HepG2 (cell line): ENCODE measurements around the gene TBC1D19. TPM values are rescaled to one million over a fixed set of nuclear protein-coding genes. Genes with fewer than 3 reads are reported as not detected.

Source experiments
- ATAC-seq: fragments of 200-7000 bp; cut with Tn5 transposase; 3 replicates; pipeline ENCODE4 v1.9.1; 2020; ENCODE audit warnings: mild to moderate bottlenecking, moderate library complexity
- BruUV-seq: library from RNA; stranded (reverse); fragments of 400-500 nt; replicated peaks from 2 replicates; lab custom pipeline; 2021; lab: Mats Ljungman, UMichigan
- CTCF ChIA-PET: fragments of 300-600 bp; formaldehyde crosslinking; extraction: SDS; loops from one replicate; lab custom pipeline; 2021; ENCODE audit warnings: low total read pairs, inconsistent platforms, low intra/inter-chr PET ratio; lab: Yijun Ruan, JAX
- POLR2A ChIA-PET: fragments of 350-600 bp; sonication (Branson Sonifier 250); formaldehyde crosslinking; loops from one replicate; lab custom pipeline; 2020; ENCODE audit warnings: antibody characterized with exemption, inconsistent platforms; lab: Yijun Ruan, JAX
- DNase-seq: peaks from one replicate; pipeline ENCODE4 v3.0.0-alpha.2; 2015; ENCODE audit warnings: low spot score
- FAIRE-seq: peaks from 3 replicates; lab custom pipeline; 2011; peaks lifted over from hg19 to GRCh38; lab: Jason Lieb, UNC
- H2AFZ ChIP-seq: one replicate; pipeline ENCODE4 v1.6.1; 2011; ENCODE audit warnings: low read length, inconsistent platforms
- H3K27ac ChIP-seq: fragments of 300-600 bp; 3 replicates; pipeline ENCODE4 v1.8.0; 2011; ENCODE audit warnings: mixed run types, mild to moderate bottlenecking, mixed read lengths, low read length, inconsistent platforms; ENCODE audit not compliant: insufficient read depth; ENCODE audit errors: extremely low read length
- H3K27me3 ChIP-seq, 2 experiments: fragments of 200-600 bp in 1 of 2; 2 replicates in 1 of 2; 3 replicates in 1 of 2; pipeline versions ENCODE4 v1.6.0 to v1.8.0; 2011; ENCODE audit warnings: low read length in 2 of 2, mild to moderate bottlenecking in 2 of 2, moderate library complexity in 2 of 2, inconsistent platforms in 1 of 2; ENCODE audit not compliant: insufficient read depth in 2 of 2, control insufficient read depth in 1 of 2
- H3K36me3 ChIP-seq, 2 experiments: fragments of 200-600 bp in 1 of 2; replicated peaks in 1 of 2; 2 replicates in 1 of 2; 3 replicates in 1 of 2; pipeline versions ENCODE4 v1.5.1 to v1.8.0; 2011; ENCODE audit warnings: low read length in 2 of 2, inconsistent platforms in 1 of 2; ENCODE audit not compliant: insufficient read depth in 2 of 2, control insufficient read depth in 1 of 2
- H3K4me1 ChIP-seq: 2 replicates; pipeline ENCODE4 v1.5.1; 2012; ENCODE audit warnings: low read length, inconsistent platforms; ENCODE audit not compliant: insufficient read depth
- H3K4me2 ChIP-seq: 2 replicates; pipeline ENCODE4 v1.6.0; 2011; ENCODE audit warnings: low read depth, low read length, inconsistent platforms
- H3K4me3 ChIP-seq, 3 experiments: fragments of 200-600 bp in 1 of 3; sonication (generic), shearing (Covaris generic) in 1 of 3; replicated peaks in 1 of 3; 2 replicates each; pipeline ENCODE4 v1.5.1; 2011 to 2016; ENCODE audit warnings: low read length in 3 of 3, inconsistent platforms in 2 of 3, low read depth in 2 of 3, mild to moderate bottlenecking in 2 of 3, control low read depth in 1 of 3, mixed read lengths in 1 of 3; ENCODE audit not compliant: insufficient read depth in 1 of 3
- H3K79me2 ChIP-seq: one replicate; pipeline ENCODE4 v1.6.1; 2011; ENCODE audit warnings: low read length, inconsistent platforms; ENCODE audit not compliant: insufficient read depth
- H3K9ac ChIP-seq: 2 replicates; pipeline ENCODE4 v1.6.0; 2011; ENCODE audit warnings: mild to moderate bottlenecking, low read depth, low read length, inconsistent platforms; ENCODE audit not compliant: insufficient read depth
- H3K9me3 ChIP-seq: 2 replicates; pipeline ENCODE4 v1.5.1; 2012; ENCODE audit warnings: mild to moderate bottlenecking, low read length
- H4K20me1 ChIP-seq: 2 replicates; pipeline ENCODE4 v1.6.0; 2011; ENCODE audit warnings: inconsistent platforms, mild to moderate bottlenecking, low read length, moderate library complexity; ENCODE audit not compliant: insufficient read depth
- ARID2 ChIP-seq: sonication (generic); formaldehyde crosslinking; IDR thresholded peaks from 2 replicates; pipeline ENCODE4 v1.8.1; 2022; ENCODE audit warnings: mild to moderate bottlenecking, missing genetic modification reagents, borderline replicate concordance
- EZH2 ChIP-seq: conservative IDR thresholded peaks from 2 replicates; pipeline ENCODE4 v1.6.1; 2012; ENCODE audit warnings: mild to moderate bottlenecking, low read depth, low read length, moderate library complexity
- FOXC1 ChIP-seq: sonication (generic); formaldehyde crosslinking; IDR thresholded peaks from 2 replicates; pipeline ENCODE4 v1.8.0; 2022; ENCODE audit warnings: mild to moderate bottlenecking, missing genetic modification reagents, borderline replicate concordance
- GPN1 ChIP-seq: sonication (generic); formaldehyde crosslinking; IDR thresholded peaks from 2 replicates; pipeline ENCODE4 v1.5.1; 2020; ENCODE audit warnings: missing genetic modification reagents, borderline replicate concordance
- MEIS2 ChIP-seq: sonication (generic); formaldehyde crosslinking; IDR thresholded peaks from 2 replicates; pipeline ENCODE4 v1.9.0; 2021; ENCODE audit warnings: mild to moderate bottlenecking, missing genetic modification reagents
- NR2F1 ChIP-seq, 2 experiments: fragments of 450-650 bp in 1 of 2; formaldehyde crosslinking in 1 of 2; IDR thresholded peaks; 2 replicates each; pipeline versions ENCODE4 v1.5.0 to v1.6.1; 2016 to 2020; ENCODE audit warnings: mild to moderate bottlenecking in 1 of 2, missing compliant biosample characterization in 1 of 2, missing genetic modification reagents in 1 of 2, moderate library complexity in 1 of 2
- PCBP1 ChIP-seq: fragments of 200-400 bp; formaldehyde crosslinking; IDR thresholded peaks from 2 replicates; pipeline ENCODE4 v1.6.1; 2017; ENCODE audit warnings: mild to moderate bottlenecking, low read depth, low read length, borderline replicate concordance
- POLR2AphosphoS5 ChIP-seq: IDR thresholded peaks from 2 replicates; pipeline ENCODE4 v1.6.1; 2012; ENCODE audit warnings: low read depth, low read length
- RAD21 ChIP-seq: fragments of 450-650 bp; formaldehyde crosslinking; IDR thresholded peaks from 2 replicates; pipeline ENCODE4 v1.5.0; 2020; ENCODE audit warnings: mild to moderate bottlenecking
- RORA ChIP-seq: sonication (generic); formaldehyde crosslinking; IDR thresholded peaks from 2 replicates; pipeline ENCODE4 v1.5.0; 2020; ENCODE audit warnings: mild to moderate bottlenecking, missing genetic modification reagents, moderate library complexity
- SKI ChIP-seq: fragments of 450-650 bp; IDR thresholded peaks from one replicate; pipeline ENCODE4 v1.6.1; 2018; ENCODE audit warnings: mild to moderate bottlenecking; ENCODE audit not compliant: partially characterized antibody
- SMARCE1 ChIP-seq: fragments of 450-650 bp; IDR thresholded peaks from 2 replicates; pipeline ENCODE4 v1.6.1; 2017; ENCODE audit warnings: borderline replicate concordance
- XRCC5 ChIP-seq: fragments of 200-400 bp; formaldehyde crosslinking; optimal IDR thresholded peaks from 2 replicates; pipeline ENCODE3; 2017; ENCODE audit warnings: mild to moderate bottlenecking, low read length
- ZEB1 ChIP-seq: IDR thresholded peaks from 2 replicates; pipeline ENCODE4 v1.6.1; 2012; ENCODE audit warnings: mild to moderate bottlenecking, low read depth, inconsistent platforms; ENCODE audit not compliant: insufficient replicate concordance
- ZNF224 ChIP-seq: sonication (generic); formaldehyde crosslinking; IDR thresholded peaks from 2 replicates; pipeline ENCODE4 v1.5.0; 2020; ENCODE audit warnings: mild to moderate bottlenecking, missing genetic modification reagents
- ZNF251 ChIP-seq: sonication (generic); formaldehyde crosslinking; IDR thresholded peaks from 2 replicates; pipeline ENCODE4 v1.9.0; 2021; ENCODE audit warnings: mild to moderate bottlenecking, missing genetic modification reagents
- ZNF382 ChIP-seq: sonication (generic); formaldehyde crosslinking; IDR thresholded peaks from 2 replicates; pipeline ENCODE4 v1.5.0; 2020; ENCODE audit warnings: missing genetic modification reagents, mild to moderate bottlenecking, borderline replicate concordance
- ZNF670 ChIP-seq: sonication (generic); formaldehyde crosslinking; IDR thresholded peaks from 2 replicates; pipeline ENCODE4 v1.8.0; 2022; ENCODE audit warnings: mild to moderate bottlenecking, missing genetic modification reagents, borderline replicate concordance
- ZNF749 ChIP-seq: sonication (generic); formaldehyde crosslinking; IDR thresholded peaks from 2 replicates; pipeline ENCODE4 v1.8.0; 2022; ENCODE audit warnings: mild to moderate bottlenecking, missing genetic modification reagents, moderate library complexity, borderline replicate concordance
- ZNF782 ChIP-seq: sonication (generic); formaldehyde crosslinking; IDR thresholded peaks from 2 replicates; pipeline ENCODE4 v1.4.0; 2020; ENCODE audit warnings: missing genetic modification reagents, mild to moderate bottlenecking, borderline replicate concordance
- WGBS: methylation state at CpG from one replicate; pipeline ENCODE4 v1.1.6; 2017; ENCODE audit warnings: low lambda C conversion rate; 5-methylcytosine and 5-hydroxymethylcytosine counted together
- in situ Hi-C: cut with HindIII; loops from 2 replicates; pipeline ENCODE4 v1.10.0; 2017; ENCODE audit warnings: low pct_unique_long_range_greater_than_20kb; ENCODE audit not compliant: extremely low pct_ligation_motif_present
- intact Hi-C: fragments of 100-400 bp; cut with micrococcal nuclease; formaldehyde crosslinking; loops from one replicate; pipeline ENCODE4 v1.10.0; 2022; ENCODE audit not compliant: unreplicated experiment
- polyA plus RNA-seq, 8 experiments: library from polyadenylated mRNA; depleted of rRNA in 3 of 8; stranded (reverse) in 7 of 8; unstranded in 1 of 8; fragments of >200 nt; fragmentation: Illumina TruSeq in 4 of 8; extraction: Trizol in 4 of 8; gene quantifications; 2 replicates each; pipeline versions ENCODE4 v1.2.1 to v1.2.3, GENCODE V29; 2011 to 2016; ENCODE audit warnings: low read depth in 4 of 8, missing spikeins in 1 of 8, mixed read lengths in 1 of 8; ENCODE audit not compliant: insufficient read depth in 1 of 8
- total RNA-seq, 5 experiments: library from RNA; depleted of rRNA; stranded (reverse); fragments of >200 nt; fragmentation: Illumina TruSeq; extraction: Trizol; gene quantifications; 2 replicates each; pipeline ENCODE4 v1.2.3, GENCODE V29; 2016; ENCODE audit warnings: low read depth in 1 of 5

TBC1D19 gene
- total and polyA plus RNA-seq, 2 of the 13 experiments (the other 11 are each of a cell fraction or from before 2014, with no cell fraction given) = 1.6 to 3.5 TPM

- no peak overlapping the region for H2AFZ ChIP-seq
- no peak overlapping the region for H3K27ac ChIP-seq
- 26% methylated on average over 1 of the region's 1 CpG for WGBS
- intact Hi-C loops = no loop called here
- ChIA-PET POLR2A (no interaction called here), CTCF (no interaction called here)
- H3K4me1 ChIP-seq = no peaks in the 10 kb centered on the region
- H3K79me2 ChIP-seq = no peaks in the 10 kb centered on the region
- TF ChIP-seq ARID2 (CRISPR knock-in tag) = no peak
- no peak for TF ChIP-seq ZNF782
- no peak for TF ChIP-seq ZNF382 (CRISPR knock-in tag)
- no peak for TF ChIP-seq FOXC1 (CRISPR knock-in tag)
- TF ChIP-seq GPN1 (CRISPR knock-in tag) = no peak
- no peak for TF ChIP-seq PCBP1
- no peak for TF ChIP-seq POLR2AphosphoS5
- TF ChIP-seq MEIS2 (CRISPR knock-in tag) = no peak
- no peak for TF ChIP-seq NR2F1 (CRISPR knock-in tag; IDR thresholded peaks at IDR 0.05)
- TF ChIP-seq SMARCE1 = no peak
- TF ChIP-seq XRCC5 = no peak
- no peak for TF ChIP-seq ZNF670 (CRISPR knock-in tag)
- TF ChIP-seq RAD21 (CRISPR knock-in tag) = no peak
- no peak for TF ChIP-seq SKI
- TF ChIP-seq ZNF749 = no peak
- no peak for TF ChIP-seq RORA (CRISPR knock-in tag)
- no peak for TF ChIP-seq ZEB1
- TF ChIP-seq EZH2 = no peak
- TF ChIP-seq ZNF251 (CRISPR knock-in tag) = no peak
- no peak for TF ChIP-seq ZNF224 (CRISPR knock-in tag)
- no peaks in the 10 kb centered on the region for H3K9me3 ChIP-seq
- no peaks in the 10 kb centered on the region for H3K36me3 ChIP-seq
- no peaks in the 10 kb centered on the region; the same call in 1 of the 2 replicates for H4K20me1 ChIP-seq
- H3K4me2 ChIP-seq = no peak overlapping the region
- H3K27me3 ChIP-seq = no peaks in the 10 kb centered on the region
- FAIRE-seq (no peak), DNase-seq (no peak), ATAC-seq (no peak)
- BruUV-seq = no TSS peak
- in situ Hi-C loops = no loop called here
- H3K4me3 ChIP-seq = no peak overlapping the region
- H3K9ac ChIP-seq = no peak overlapping the region
These were observed 13.0 kb downstream of the TBC1D19 start for GRCh38 chr4:26596843-26597242.
